Ishikawa (cell line): ENCODE results near the gene HOXC4.

ENCODE experiments used
- CEBPB ChIP-seq: IDR thresholded peaks from 2 replicates; pipeline ENCODE4 v1.6.1; 2012
- CREB1 ChIP-seq: IDR thresholded peaks from 2 replicates; pipeline ENCODE4 v1.6.1; 2012; ENCODE audit warnings: low read depth
- EGR1 ChIP-seq: IDR thresholded peaks from 2 replicates; pipeline ENCODE4 v1.6.1; 2012
- EP300 ChIP-seq: IDR thresholded peaks from 2 replicates; pipeline ENCODE4 v1.6.1; 2012; ENCODE audit warnings: borderline replicate concordance
- FOXM1 ChIP-seq: IDR thresholded peaks from 2 replicates; pipeline ENCODE4 v1.6.1; 2012; ENCODE audit warnings: low read depth, borderline replicate concordance
- NFIC ChIP-seq: IDR thresholded peaks from 2 replicates; pipeline ENCODE4 v1.6.1; 2012
- RAD21 ChIP-seq: IDR thresholded peaks from 2 replicates; pipeline ENCODE4 v1.6.1; 2012; ENCODE audit warnings: low read depth
- TAF1 ChIP-seq: IDR thresholded peaks from 2 replicates; pipeline ENCODE4 v1.6.1; 2012; ENCODE audit warnings: low read depth, mild to moderate bottlenecking
- TCF12 ChIP-seq: IDR thresholded peaks from 2 replicates; pipeline ENCODE4 v1.6.1; 2012; ENCODE audit warnings: low read depth
- TEAD4 ChIP-seq: IDR thresholded peaks from 2 replicates; pipeline ENCODE4 v1.6.1; 2012
- YY1 ChIP-seq: IDR thresholded peaks from 2 replicates; pipeline ENCODE4 v1.6.1; 2012; ENCODE audit warnings: low read depth
- ZBTB7A ChIP-seq: IDR thresholded peaks from 2 replicates; pipeline ENCODE4 v1.6.1; 2012; ENCODE audit warnings: low read depth
- TF ChIP-seq, protein P1 (sequence below): IDR thresholded peaks from 2 replicates; pipeline ENCODE4 v1.6.1; 2012; ENCODE audit warnings: low read depth, mild to moderate bottlenecking
- TF ChIP-seq, protein P2 (sequence below): IDR thresholded peaks from 2 replicates; pipeline ENCODE4 v1.6.1; 2012
- TF ChIP-seq, protein P3 (sequence below): IDR thresholded peaks from 2 replicates; pipeline ENCODE4 v1.6.1; 2012

HOXC4 gene

DNA sequence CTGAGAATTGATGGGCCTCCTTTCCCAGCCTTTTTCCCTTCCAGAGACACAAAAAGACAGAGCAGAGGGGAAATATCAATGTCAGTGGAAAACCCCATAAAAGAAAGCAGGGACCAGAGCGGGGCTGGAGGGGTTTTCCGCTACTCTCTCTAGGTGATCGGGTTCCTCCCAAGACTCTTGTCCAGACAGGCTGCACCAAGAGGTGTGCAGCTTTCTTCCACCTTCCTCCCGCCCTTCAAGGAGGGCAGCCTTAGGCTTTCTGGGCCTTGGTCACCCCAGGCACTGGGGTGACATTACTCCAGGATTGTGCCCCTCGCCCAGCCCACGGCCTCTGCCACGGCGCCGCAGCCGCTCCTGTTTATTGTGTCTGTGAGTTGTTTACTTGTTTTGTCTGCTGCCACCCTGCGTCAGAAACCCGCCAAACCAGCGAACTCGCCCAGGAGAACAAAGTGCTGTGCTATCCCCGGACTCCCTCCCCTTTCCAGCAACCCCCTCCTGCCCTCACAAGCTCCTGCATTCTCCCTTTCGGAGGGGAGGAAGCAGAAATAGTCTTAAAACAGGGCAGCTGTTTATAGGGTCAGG lies 32.1 kb upstream of the HOXC4 start:
- TF ChIP-seq, protein P1, sequence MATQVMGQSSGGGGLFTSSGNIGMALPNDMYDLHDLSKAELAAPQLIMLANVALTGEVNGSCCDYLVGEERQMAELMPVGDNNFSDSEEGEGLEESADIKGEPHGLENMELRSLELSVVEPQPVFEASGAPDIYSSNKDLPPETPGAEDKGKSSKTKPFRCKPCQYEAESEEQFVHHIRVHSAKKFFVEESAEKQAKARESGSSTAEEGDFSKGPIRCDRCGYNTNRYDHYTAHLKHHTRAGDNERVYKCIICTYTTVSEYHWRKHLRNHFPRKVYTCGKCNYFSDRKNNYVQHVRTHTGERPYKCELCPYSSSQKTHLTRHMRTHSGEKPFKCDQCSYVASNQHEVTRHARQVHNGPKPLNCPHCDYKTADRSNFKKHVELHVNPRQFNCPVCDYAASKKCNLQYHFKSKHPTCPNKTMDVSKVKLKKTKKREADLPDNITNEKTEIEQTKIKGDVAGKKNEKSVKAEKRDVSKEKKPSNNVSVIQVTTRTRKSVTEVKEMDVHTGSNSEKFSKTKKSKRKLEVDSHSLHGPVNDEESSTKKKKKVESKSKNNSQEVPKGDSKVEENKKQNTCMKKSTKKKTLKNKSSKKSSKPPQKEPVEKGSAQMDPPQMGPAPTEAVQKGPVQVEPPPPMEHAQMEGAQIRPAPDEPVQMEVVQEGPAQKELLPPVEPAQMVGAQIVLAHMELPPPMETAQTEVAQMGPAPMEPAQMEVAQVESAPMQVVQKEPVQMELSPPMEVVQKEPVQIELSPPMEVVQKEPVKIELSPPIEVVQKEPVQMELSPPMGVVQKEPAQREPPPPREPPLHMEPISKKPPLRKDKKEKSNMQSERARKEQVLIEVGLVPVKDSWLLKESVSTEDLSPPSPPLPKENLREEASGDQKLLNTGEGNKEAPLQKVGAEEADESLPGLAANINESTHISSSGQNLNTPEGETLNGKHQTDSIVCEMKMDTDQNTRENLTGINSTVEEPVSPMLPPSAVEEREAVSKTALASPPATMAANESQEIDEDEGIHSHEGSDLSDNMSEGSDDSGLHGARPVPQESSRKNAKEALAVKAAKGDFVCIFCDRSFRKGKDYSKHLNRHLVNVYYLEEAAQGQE = no peak
- TF ChIP-seq TCF12 = no peak
- TF ChIP-seq RAD21 = no peak
- no peak for TF ChIP-seq FOXM1
- no peak for TF ChIP-seq CREB1
- TF ChIP-seq, protein P2, sequence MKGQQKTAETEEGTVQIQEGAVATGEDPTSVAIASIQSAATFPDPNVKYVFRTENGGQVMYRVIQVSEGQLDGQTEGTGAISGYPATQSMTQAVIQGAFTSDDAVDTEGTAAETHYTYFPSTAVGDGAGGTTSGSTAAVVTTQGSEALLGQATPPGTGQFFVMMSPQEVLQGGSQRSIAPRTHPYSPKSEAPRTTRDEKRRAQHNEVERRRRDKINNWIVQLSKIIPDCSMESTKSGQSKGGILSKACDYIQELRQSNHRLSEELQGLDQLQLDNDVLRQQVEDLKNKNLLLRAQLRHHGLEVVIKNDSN = no peak
- TF ChIP-seq, protein P3, sequence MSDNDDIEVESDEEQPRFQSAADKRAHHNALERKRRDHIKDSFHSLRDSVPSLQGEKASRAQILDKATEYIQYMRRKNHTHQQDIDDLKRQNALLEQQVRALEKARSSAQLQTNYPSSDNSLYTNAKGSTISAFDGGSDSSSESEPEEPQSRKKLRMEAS = no peak
- TF ChIP-seq CEBPB = no peak
- no peak for TF ChIP-seq ZBTB7A
- TF ChIP-seq TEAD4 = no peak
- no peak for TF ChIP-seq EP300
- TF ChIP-seq TAF1 = no peak
- no peak for TF ChIP-seq NFIC
- no peak for TF ChIP-seq EGR1
- no peak for TF ChIP-seq YY1

DNA sequence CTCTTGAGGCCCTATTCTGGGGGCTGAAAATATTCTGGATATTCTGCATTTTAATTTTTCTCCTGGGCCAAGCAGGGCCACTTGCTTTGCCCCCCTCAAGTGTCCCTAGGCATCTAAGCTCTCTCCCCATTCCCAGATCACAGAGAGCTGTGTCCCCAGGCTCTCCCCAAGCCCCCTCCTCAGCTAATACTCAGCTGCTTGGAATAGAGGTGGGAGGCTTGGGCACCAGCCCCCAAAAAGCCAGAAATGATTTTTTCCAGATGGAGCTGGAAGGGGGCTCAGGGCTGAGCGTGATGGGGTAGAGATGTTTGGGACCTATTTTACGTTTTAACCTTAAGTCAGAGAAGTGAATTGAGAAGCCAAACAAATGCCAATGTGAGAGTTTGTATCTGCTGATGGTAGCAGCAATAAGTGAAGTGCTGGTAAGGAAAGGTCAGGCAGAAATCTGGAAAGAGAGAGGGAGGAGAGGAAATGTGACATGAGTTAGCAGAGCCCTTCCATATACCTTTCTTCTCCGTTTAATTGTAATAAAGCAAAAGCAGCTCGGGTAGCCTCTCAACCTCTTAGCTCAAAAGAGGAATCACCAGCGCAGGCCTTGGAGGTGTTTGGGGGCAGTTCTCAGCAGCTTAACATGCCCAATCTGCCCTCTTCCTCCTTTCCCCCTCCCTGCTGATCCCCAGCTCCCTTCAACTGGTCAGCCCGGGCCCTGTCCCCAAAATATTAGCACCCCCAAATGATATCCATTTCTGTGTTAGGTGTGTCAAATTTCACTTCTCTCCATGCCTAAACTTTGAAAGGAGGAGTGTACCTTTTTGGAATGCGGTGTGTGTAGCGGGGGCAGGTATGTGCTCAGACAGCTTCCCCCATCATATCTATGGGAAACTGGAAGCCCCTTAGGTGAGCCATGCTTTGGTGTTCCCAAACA lies 30.4 kb upstream of the HOXC4 start:
- TF ChIP-seq, protein P2 = no peak
- no peak for TF ChIP-seq EP300
- TF ChIP-seq YY1 = no peak
- TF ChIP-seq RAD21 = no peak
- no peak for TF ChIP-seq TAF1
- TF ChIP-seq, protein P3 = no peak
- no peak for TF ChIP-seq FOXM1
- TF ChIP-seq CREB1 = no peak
- no peak for TF ChIP-seq TCF12
- TF ChIP-seq CEBPB = no peak
- no peak for TF ChIP-seq ZBTB7A
- TF ChIP-seq TEAD4 = no peak
- no peak for TF ChIP-seq EGR1
- TF ChIP-seq NFIC = no peak
- TF ChIP-seq, protein P1 = no peak

DNA sequence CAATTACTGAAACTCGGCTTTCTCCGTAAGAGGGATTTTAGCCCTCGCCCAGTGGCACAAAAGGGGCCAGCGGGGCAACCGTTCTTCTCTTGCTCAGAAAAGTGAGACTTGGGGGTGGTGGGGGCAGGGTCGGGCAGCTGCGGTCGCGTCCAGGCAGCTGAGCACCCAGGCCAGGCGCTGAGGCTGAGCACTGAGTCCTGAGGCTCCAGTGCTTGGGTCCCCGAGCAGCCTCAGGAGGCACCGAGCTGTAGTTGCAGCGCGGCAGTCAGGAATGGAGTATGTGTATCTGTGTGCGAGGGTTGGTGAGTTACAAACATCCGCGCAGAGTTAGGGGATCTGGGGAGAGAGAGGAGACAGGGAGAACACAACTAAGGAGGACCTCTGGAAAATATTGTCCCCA lies 29.5 kb upstream of the HOXC4 start:
- TF ChIP-seq EP300 = no peak
- no peak for TF ChIP-seq EGR1
- TF ChIP-seq FOXM1 = no peak
- no peak for TF ChIP-seq NFIC
- TF ChIP-seq, protein P2 = no peak
- TF ChIP-seq YY1 = no peak
- no peak for TF ChIP-seq TAF1

DNA sequence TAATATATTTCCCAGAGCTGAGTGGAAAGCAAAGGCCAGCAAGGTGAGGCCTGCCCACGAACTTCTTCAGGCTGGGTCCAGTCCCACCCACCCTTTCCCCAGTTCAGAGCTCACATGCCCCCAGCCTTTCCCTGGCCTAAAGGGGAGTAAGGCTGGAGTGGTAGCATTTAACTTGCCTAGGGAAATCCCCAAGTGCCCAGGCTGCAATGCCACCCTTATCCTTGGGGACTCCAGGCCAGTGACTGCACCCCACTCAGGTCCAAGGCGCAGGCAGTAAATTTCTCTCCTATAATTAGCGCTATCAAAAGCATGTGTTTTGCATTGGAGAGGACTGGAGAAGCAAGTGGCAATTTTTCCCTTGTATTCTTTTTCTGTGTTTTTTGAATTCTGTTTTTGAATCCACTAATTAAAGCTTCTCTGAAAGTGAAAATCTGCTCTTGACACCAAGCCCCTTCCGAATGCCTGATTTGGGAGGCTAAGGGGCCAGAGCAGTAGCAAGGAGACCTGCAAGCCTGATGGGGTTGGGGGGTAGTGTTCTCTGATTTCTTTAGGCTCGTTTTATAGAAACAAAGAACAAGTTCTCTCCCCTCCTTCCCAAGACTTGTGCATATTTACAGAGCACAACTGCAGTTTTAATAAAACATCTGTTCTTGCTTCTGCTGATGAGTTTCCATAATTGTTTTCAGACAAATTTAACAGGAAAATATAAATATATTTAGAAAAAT lies 28.9 kb upstream of the HOXC4 start:
- TF ChIP-seq EP300 (no peak), FOXM1 (no peak), TEAD4 (no peak), NFIC (no peak), TAF1 (no peak)
- TF ChIP-seq, protein P2 = no peak
- TF ChIP-seq, protein P3 = no peak
